ENCODE measurements around the gene DISC1.

DNA sequence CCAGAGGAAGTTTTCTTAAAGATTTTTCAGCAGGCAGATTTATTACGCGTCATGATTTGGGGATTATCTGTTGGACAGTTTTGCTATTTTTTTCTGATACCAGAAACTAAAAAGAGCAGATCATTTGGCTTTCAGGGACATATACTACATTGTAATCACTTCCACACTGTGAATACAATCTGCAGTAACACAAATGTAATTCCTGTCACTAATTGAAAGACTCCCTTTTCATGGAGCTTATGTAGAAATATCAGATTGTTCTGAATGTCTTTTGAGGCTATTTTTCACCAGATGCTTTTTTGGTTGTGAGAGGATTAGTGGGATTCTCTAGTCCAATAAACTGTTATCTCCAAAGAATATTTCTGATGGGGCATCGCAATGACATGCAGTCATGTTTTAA, 464.2 kb downstream of the DISC1 start:
- TF ChIP-seq CTCF (IDR thresholded peaks at IDR 0.05) (no peak), POLR2A (IDR thresholded peaks at IDR 0.05) (no peak)
